CD4-positive, alpha-beta T cell treated with Interleukin-6 at 100 ng/mL for 8 hours (primary cell): ENCODE measurements around the gene UQCRQ.
A peak's percentile ranks its signal among the peaks of the same experiment; 100 is the strongest.

ENCODE experiments used
- DNase-seq: peaks from one replicate; pipeline ENCODE4 v3.0.0-alpha.2; 2020; ENCODE audit warnings: mixed read lengths, low spot score

The UQCRQ gene

GRCh38 chr5:132870801-132871200 is 4.4 kb downstream of the UQCRQ start:
- no peak for DNase-seq

DNA sequence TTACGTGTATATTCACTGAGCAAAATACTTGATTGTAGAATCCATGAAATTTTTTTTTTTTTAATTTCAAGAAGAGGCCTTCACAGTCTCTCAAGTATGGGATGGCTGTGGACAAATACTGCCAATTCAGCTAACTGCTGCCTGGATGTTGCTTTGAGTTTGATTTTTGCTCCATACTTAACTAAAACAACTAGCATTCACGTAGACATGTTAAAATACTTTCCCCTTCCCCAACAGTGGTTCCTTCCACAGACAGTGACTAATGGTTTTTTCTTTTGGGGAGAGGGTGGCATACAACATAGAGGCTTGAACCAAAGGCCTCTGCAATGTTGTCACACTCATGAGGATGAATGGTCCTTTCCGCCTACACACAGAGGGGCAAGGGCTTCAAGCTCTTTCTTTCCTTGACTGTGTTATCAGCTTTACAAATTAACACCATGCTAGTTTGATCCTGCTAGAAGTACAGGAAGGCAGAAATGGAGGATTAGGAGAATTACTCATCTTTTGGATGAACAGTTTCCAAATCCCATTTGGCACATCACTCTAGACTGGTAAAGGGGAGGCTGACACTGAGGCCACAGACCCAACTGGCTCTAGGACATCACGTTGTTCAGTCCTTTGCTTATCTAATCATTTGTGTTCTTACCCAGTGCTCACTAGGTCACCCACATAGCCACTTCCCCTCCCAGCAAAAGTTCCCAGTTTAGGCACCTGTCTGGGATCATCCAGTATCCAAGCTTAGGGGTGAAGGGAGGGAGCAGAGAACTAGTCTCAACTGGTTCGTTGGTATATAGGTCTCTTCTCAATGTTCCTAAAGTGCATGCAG is 5.2 kb downstream of the UQCRQ start:
- DNase-seq: no peak

DNA sequence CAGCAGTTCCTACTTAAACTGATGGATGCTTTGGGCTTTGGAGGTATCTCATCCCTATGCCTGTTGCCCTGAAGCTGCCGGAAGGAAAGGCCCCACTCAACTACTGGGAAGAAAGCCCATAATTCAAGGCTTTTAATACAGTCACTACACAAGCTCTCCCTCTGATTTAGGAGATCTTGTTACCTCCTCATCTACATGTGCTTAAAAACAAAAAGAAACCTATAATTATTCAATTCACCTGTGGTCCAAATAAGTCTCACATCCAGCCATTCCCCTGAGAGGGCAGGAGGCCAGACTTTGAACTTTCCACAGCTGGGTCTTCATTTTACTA is 6.3 kb downstream of the UQCRQ start:
- no peak for DNase-seq

- no peak for DNase-seq
Measured at GRCh38 chr5:132873119-132873929, 6.9 kb downstream of the UQCRQ start, which contains the start of gene LEAP2. TSS of gene LEAP2 (plus strand) at chr5:132873668. CDS start at chr5:132873695, 27 bp downstream.

- no peak for DNase-seq
Measured at GRCh38 chr5:132873930-132874271, 7.5 kb downstream of the UQCRQ start.

GRCh38 chr5:132876020-132876759 is 9.7 kb downstream of the UQCRQ start:
- no peak for DNase-seq

- DNase-seq: no peak
Measured at GRCh38 chr5:132877466-132877865, 11.0 kb downstream of the UQCRQ start.

DNA sequence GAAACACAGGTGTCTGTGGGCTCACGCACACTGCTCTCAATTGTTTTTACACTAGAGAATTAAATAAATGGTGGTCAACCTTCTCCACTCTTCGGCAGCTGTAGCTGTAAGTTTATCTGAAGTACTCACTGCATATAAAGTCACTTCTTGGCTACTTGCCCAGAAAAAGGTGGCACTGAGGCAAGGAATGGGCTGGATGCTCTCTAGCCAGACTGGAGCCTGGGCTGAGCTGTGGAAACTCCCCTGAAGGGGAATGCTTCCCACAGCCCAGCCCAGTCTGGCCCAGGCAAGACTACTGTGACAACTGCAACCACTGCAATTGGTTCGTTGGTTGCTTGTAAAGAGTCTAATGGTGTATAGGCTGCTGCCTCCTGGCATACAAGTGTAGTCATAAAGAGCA is 11.5 kb downstream of the UQCRQ start:
- DNase-seq: no peak

DNA sequence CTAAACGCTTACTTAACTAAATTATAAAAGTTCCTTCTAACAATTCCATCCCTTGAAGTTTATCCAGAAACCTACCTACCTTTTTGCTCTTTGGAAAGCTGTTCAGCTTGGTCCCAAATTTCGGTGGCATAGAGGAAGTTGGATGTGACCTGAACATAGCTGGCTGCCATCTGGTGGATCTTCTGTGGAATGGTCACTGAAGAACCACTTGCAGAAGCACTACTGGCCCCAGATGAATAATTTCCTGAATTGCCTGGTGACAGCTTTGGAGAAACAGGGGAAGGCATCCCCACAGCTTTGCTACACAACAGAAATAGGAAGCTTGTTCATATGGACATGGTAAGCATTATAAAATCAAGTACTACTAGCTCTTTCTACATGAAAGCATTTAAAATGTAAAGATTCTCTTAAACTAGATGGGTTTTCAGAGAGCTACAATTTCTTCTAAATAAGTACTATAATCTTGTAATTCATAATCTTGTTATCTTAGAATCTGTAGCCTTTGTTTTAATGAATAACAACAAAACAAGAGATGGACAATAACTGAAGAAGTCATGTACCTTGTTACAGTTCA is 16.9 kb downstream of the UQCRQ start:
- DNase-seq: peak; percentile 29

- no peak for DNase-seq
Measured at GRCh38 chr5:132884548-132884947, 18.1 kb downstream of the UQCRQ start.

GRCh38 chr5:132886064-132886823 is 19.8 kb downstream of the UQCRQ start:
- no peak for DNase-seq

- DNase-seq: no peak
Measured at GRCh38 chr5:132887283-132887682, 20.8 kb downstream of the UQCRQ start.

DNA sequence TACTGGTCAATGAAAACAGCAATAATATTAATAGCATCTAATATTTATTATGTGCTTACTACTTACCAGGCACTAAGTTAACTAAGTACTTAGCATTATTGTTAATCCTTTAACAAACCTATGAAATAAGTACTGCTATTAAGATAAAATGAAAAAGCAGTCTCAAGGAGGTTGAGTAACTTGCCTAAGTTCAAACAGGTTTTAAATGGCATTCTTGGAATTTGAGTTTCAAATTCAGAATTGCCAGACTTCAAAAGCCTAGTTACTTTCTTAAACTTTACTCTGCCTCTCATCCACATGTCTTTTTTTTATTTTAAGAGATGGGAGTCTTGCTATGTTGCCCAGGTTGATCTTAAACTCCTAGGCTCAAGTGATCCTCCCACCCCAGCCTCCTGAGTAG is 23.1 kb downstream of the UQCRQ start:
- no peak for DNase-seq

DNA sequence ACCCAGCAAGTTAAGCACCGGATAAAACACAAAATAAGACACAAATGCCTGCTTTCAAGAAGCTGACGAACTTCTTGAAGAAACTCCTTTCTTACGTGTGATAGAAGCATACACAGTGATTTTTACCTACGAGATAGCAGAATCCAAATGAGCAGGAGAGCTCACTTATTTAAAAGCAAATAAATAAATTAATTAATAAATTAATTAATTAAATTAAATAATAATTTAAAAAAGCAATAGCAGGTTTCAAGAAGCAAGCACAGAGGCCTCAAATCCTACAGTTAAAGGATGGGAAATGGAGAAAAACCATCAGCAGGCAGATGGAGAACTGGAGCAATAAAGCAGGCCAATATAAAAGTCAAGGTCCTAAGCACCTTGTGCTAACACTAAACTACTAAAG is 24.4 kb downstream of the UQCRQ start:
- DNase-seq: no peak

- no peak for DNase-seq
Measured at GRCh38 chr5:132895719-132896305, 29.4 kb downstream of the UQCRQ start.

DNA sequence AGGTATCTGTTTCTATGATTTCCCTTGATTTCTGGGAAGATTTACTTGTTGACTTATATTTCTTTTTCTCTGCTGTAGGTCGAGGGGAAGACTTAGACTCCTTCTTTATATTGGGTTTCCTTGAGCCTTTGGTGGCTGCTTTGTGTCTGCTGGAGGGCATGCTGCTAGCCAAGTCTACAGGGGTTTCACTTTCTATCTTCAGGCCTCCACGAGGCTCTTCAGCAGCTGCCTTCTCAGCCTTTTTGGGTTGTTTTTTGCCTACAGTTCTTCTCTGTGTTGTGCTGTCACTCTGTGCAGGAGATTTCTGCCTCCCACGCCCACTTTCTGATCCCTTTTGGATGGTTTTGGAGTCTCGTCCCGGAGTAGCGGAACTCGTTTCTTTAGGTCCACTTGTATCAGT is 30.2 kb downstream of the UQCRQ start:
- no peak for DNase-seq

GRCh38 chr5:132898094-132898493 is 31.7 kb downstream of the UQCRQ start:
- no peak for DNase-seq

DNA sequence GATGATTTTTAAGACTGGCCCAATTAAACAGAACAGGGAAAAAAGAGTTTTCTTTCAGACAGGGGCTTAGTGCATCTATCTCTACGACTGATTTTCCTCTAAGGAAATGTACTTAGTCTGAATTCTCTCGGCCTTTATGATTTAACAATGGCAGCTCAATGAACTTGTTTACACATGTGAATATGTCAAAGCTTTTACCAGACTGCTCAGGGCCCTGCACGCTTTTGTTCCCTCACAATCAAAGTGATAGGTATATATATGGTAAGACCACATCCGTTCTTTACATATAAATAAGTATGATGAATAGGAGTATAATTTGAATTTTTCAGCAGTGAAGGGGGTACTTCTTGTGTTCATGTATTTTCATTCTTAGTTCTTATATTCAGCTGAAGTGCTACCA is 34.6 kb downstream of the UQCRQ start:
- DNase-seq: no peak

DNA sequence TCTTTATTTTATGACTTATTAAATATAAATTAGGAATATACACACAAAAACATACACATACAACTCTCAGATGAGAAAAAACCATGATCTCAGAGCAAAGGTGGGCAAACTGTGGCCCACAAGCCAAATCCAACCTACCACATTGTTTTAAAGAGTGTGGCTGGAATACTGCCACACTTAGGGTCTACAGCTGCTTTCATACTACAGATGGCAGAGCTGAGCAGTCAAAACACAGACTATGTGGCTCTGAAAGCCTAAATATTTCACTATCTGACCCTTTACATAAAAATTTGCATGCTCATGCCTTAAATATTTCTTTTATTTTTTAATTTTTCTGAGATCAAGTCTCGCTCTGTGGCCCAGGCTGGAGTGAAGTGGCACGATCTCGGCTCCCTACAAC is 35.3 kb downstream of the UQCRQ start:
- DNase-seq: no peak

DNA sequence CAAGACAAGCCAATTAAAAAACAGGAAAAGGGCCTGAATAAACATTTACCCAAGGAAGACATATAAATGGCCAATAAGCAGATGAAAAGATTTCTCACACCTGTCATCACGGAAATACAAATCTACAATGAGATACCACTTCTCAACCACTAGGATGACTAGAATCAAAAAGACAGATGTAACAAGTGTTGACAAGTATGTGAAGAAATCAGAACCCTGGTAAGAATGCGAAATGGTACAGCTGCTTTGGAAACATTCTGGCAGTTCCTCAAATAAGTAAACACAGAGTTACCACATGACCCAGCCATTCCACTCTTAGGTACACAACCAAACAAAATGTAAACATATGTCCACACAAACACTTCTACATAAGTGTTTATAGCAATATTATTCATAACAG is 39.5 kb downstream of the UQCRQ start:
- DNase-seq: no peak

DNA sequence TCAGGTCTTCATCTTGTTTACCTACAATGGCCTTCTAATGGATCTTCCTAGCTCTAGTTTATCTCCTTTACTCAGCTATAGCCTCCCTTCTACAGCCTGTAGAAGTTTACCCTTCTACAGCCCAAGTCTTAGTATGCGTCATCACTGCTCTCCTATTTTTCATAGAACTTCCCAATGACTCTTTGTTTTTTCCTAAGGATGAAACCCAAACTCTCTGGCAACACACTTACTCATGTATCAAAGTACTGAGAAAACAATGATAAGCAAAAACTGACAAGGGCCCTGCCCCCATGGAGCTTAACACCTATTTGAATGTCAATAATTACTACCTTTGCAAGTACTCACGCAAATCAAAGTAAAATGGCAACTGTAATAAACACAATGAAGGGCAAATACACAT is 40.7 kb downstream of the UQCRQ start:
- no peak for DNase-seq
